Endothelial cell of umbilical vein (primary cell): ENCODE results near the gene EPHB6. TPM values are rescaled to one million over a fixed set of nuclear protein-coding genes. Genes with fewer than 3 reads are reported as not detected.

ENCODE experiments used
- BruUV-seq: library from RNA; stranded (reverse); fragments of 400-500 nt; replicated peaks from 2 replicates; lab custom pipeline; 2021; lab: Mats Ljungman, UMichigan
- CTCF ChIA-PET: fragments of 300-600, 350-600 bp; sonication (Branson Sonifier 250); formaldehyde crosslinking; loops from one replicate; lab custom pipeline; 2021; ENCODE audit warnings: antibody characterized with exemption, inconsistent platforms; lab: Charles Lee
- POLR2A ChIA-PET: fragments of 300-600, 350-600 bp; sonication (Branson Sonifier 250); formaldehyde crosslinking; loops from one replicate; lab custom pipeline; 2021; ENCODE audit warnings: antibody characterized with exemption, inconsistent platforms; lab: Charles Lee
- DNase-seq: peaks from one replicate; pipeline ENCODE4 v3.0.0-alpha.2; 2011; ENCODE audit warnings: low read depth, low spot score
- FAIRE-seq: peaks from 2 replicates; lab custom pipeline; 2011; peaks lifted over from hg19 to GRCh38; lab: Jason Lieb, UNC
- H2AFZ ChIP-seq: 2 replicates; pipeline ENCODE4 v1.6.0; 2012; ENCODE audit warnings: low read depth, low read length, control low read depth, inconsistent platforms
- H3K27ac ChIP-seq: 2 replicates; pipeline ENCODE4 v1.5.1; 2011; ENCODE audit warnings: low read depth, mild to moderate bottlenecking, control low read depth, low read length, moderate library complexity; ENCODE audit not compliant: insufficient read depth
- H3K27me3 ChIP-seq, 2 experiments: 2 replicates each; pipeline versions ENCODE4 v1.6.0 to v1.6.1; 2011; ENCODE audit warnings: low read length in 2 of 2, mixed read lengths in 1 of 2; ENCODE audit not compliant: control insufficient read depth in 2 of 2, insufficient read depth in 2 of 2
- H3K36me3 ChIP-seq, 2 experiments: 2 replicates in 1 of 2; 3 replicates in 1 of 2; pipeline ENCODE4 v1.5.1; 2011; ENCODE audit warnings: low read length in 2 of 2, mild to moderate bottlenecking in 1 of 2, moderate library complexity in 1 of 2; ENCODE audit not compliant: control insufficient read depth in 2 of 2, insufficient read depth in 2 of 2; ENCODE audit errors: extremely low read depth in 1 of 2
- H3K4me1 ChIP-seq: 3 replicates; pipeline ENCODE4 v1.5.1; 2011; ENCODE audit warnings: mild to moderate bottlenecking, low read length; ENCODE audit not compliant: control insufficient read depth, insufficient read depth; ENCODE audit errors: extremely low read depth
- H3K4me2 ChIP-seq: 2 replicates; pipeline ENCODE4 v1.6.1; 2011; ENCODE audit warnings: low read length, control low read depth, mixed read lengths; ENCODE audit not compliant: insufficient read depth
- H3K4me3 ChIP-seq, 3 experiments: fragments of 200-600 bp in 1 of 3; sonication (generic), shearing (Covaris generic) in 1 of 3; replicated peaks in 1 of 3; 2 replicates each; pipeline ENCODE4 v1.5.1; 2011 to 2016; ENCODE audit warnings: control low read depth in 3 of 3, low read length in 3 of 3, mild to moderate bottlenecking in 2 of 3, inconsistent platforms in 1 of 3, low read depth in 1 of 3, moderate library complexity in 1 of 3; ENCODE audit not compliant: insufficient read depth in 1 of 3
- H3K79me2 ChIP-seq: 2 replicates; pipeline ENCODE4 v1.6.0; 2012; ENCODE audit warnings: low read length, inconsistent platforms; ENCODE audit not compliant: control insufficient read depth, insufficient read depth
- H3K9ac ChIP-seq: replicated peaks from 2 replicates; pipeline ENCODE3; 2011; ENCODE audit warnings: low read length, control low read depth; ENCODE audit not compliant: insufficient read depth; ENCODE audit errors: extremely low read depth
- H3K9me1 ChIP-seq: replicated peaks from 3 replicates; pipeline ENCODE4 v1.6.0; 2011; ENCODE audit warnings: mild to moderate bottlenecking, low read length; ENCODE audit not compliant: control insufficient read depth, insufficient read depth; ENCODE audit errors: extremely low read depth
- H3K9me3 ChIP-seq: replicated peaks from 2 replicates; pipeline ENCODE4 v1.5.1; 2012; ENCODE audit warnings: low read length, inconsistent platforms; ENCODE audit not compliant: control insufficient read depth, insufficient read depth
- H4K20me1 ChIP-seq: replicated peaks from 2 replicates; pipeline ENCODE3; 2011; ENCODE audit warnings: mild to moderate bottlenecking, low read length; ENCODE audit not compliant: control insufficient read depth, insufficient read depth; ENCODE audit errors: extremely low read depth
- CTCF ChIP-seq, 2 donors: IDR thresholded peaks; 1 replicate in 1 of 2; 2 replicates in 1 of 2; pipeline ENCODE4 v1.5.1; 2011; ENCODE audit warnings: low read length in 2 of 2, mild to moderate bottlenecking in 2 of 2, moderate library complexity in 2 of 2, control low read depth in 1 of 2, inconsistent platforms in 1 of 2, low read depth in 1 of 2; ENCODE audit not compliant: insufficient read depth in 1 of 2; ENCODE audit errors: extremely low read depth in 1 of 2
- EZH2 ChIP-seq: IDR thresholded peaks from 2 replicates; pipeline ENCODE4 v1.6.1; 2012; ENCODE audit warnings: borderline replicate concordance, low read depth, mild to moderate bottlenecking, moderate library complexity, low read length, inconsistent platforms; ENCODE audit not compliant: severe bottlenecking
- FOS ChIP-seq: IDR thresholded peaks from 2 replicates; pipeline ENCODE4 v1.6.1; 2011; ENCODE audit warnings: mild to moderate bottlenecking, low read length, moderate library complexity, borderline replicate concordance; ENCODE audit not compliant: insufficient read depth
- GATA2 ChIP-seq: IDR thresholded peaks from 2 replicates; pipeline ENCODE4 v1.7.0; 2011; ENCODE audit warnings: low read depth, mild to moderate bottlenecking, moderate library complexity, mixed read lengths, low read length; ENCODE audit not compliant: insufficient read length, insufficient read depth
- JUN ChIP-seq: IDR thresholded peaks from 2 replicates; pipeline ENCODE4 v1.6.1; 2011; ENCODE audit warnings: borderline replicate concordance, low read depth; ENCODE audit not compliant: insufficient read length, insufficient read depth
- MAX ChIP-seq: IDR thresholded peaks from 2 replicates; pipeline ENCODE4 v1.6.1; 2011; ENCODE audit not compliant: insufficient read depth, insufficient read length
- MYC ChIP-seq: IDR thresholded peaks from one replicate; pipeline ENCODE4 v1.6.1; 2011; ENCODE audit warnings: mild to moderate bottlenecking, low read depth, low read length
- POLR2A ChIP-seq: IDR thresholded peaks from 2 replicates; pipeline ENCODE4 v1.6.1; 2012; ENCODE audit warnings: low read depth, mild to moderate bottlenecking, control low read depth, low read length
- POLR2AphosphoS5 ChIP-seq: IDR thresholded peaks from 2 replicates; pipeline ENCODE4 v1.6.1; 2012; ENCODE audit warnings: low read depth, mild to moderate bottlenecking, control low read depth, low read length, moderate library complexity; ENCODE audit not compliant: insufficient read depth
- dilution Hi-C: fragments of 300-500 bp; cut with MboI; formaldehyde crosslinking; loops from one replicate; pipeline ENCODE4 v1.15.0; 2019; ENCODE audit warnings: low sequenced_read_pairs; ENCODE audit not compliant: extremely low pct_ligation_motif_present
- intact Hi-C: fragments of 100-400 bp; cut with micrococcal nuclease; formaldehyde crosslinking; loops from one replicate; pipeline ENCODE4 v1.10.0; 2022
- polyA plus RNA-seq, 4 experiments: library from polyadenylated mRNA; depleted of rRNA in 3 of 4; stranded (reverse) in 3 of 4; unstranded in 1 of 4; fragments of >200 nt; gene quantifications; 2 replicates each; pipeline versions ENCODE4 v1.2.1 to v1.2.3, GENCODE V29; 2011 to 2012; ENCODE audit warnings: missing spikeins in 1 of 4
- total RNA-seq: library from RNA; stranded (reverse); gene quantifications from 2 replicates; pipeline ENCODE4 v1.2.3, GENCODE V29; 2021

The EPHB6 gene
- total and polyA plus RNA-seq, 2 donors (not counting 3 experiments of a cell fraction or from before 2014, with no cell fraction given), result 0.86 to 2.9 TPM

- Histone ChIP-seq H4K20me1 (no peaks in the 10 kb centered on the region), H3K9me1 (no peaks in the 10 kb centered on the region), H3K36me3 (no peaks in the 10 kb centered on the region), H3K79me2 (no peaks in the 10 kb centered on the region), H3K27me3 (peaks cover 0 to 2% of the 10 kb centered on the region in 2 experiments), H3K27ac (no peak overlapping the region), H2AFZ (no peak overlapping the region), H3K4me1 (no peaks in the 10 kb centered on the region), H3K4me2 (no peak overlapping the region), H3K4me3 (no peak overlapping the region), H3K9me3 (no peaks in the 10 kb centered on the region), H3K9ac (no peak overlapping the region)
- no TSS peak for BruUV-seq
- DNase-seq (peak; percentile 42), FAIRE-seq (no peak)
- ChIA-PET POLR2A (no interaction called here), CTCF (interaction anchor here (0.7 to 3.1 kb wide), 20 partner anchors 9 to 365 kb away, joined by 3 to 64 read pairs (median 4); no protein-coding TSS in a partner anchor)
- intact Hi-C loops, result loop anchor here (1.0 to 2.0 kb wide), 3 partner anchors 80 to 334 kb away; no protein-coding TSS in a partner anchor
- TF ChIP-seq CTCF (IDR thresholded peaks at IDR 0.05; ENCODE audit: extremely low read depth in 1 of 2, insufficient read depth in 1 of 2, low read depth in 1 of 2, low read length in 2 of 2), result peak; percentile 76 to 83
- no peak for TF ChIP-seq POLR2A
- dilution Hi-C loops, result no loop called here
These were observed 26.1 kb downstream of the EPHB6 start for GRCh38 chr7:142880876-142881505.

- Histone ChIP-seq H3K27ac (no peak overlapping the region), H2AFZ (no peak overlapping the region), H4K20me1 (no peaks in the 10 kb centered on the region), H3K27me3 (peaks cover 0 to 2% of the 10 kb centered on the region in 2 experiments), H3K9me3 (no peaks in the 10 kb centered on the region), H3K9me1 (no peaks in the 10 kb centered on the region), H3K36me3 (no peaks in the 10 kb centered on the region), H3K4me1 (no peaks in the 10 kb centered on the region), H3K79me2 (no peaks in the 10 kb centered on the region), H3K4me3 (no peak overlapping the region), H3K9ac (no peak overlapping the region), H3K4me2 (no peak overlapping the region)
- POLR2A ChIA-PET, result no interaction called here
- intact Hi-C loops (loop anchor here (1.0 to 2.0 kb wide), 3 partner anchors 79 to 334 kb away; no protein-coding TSS in a partner anchor), dilution Hi-C loops (no loop called here)
- CTCF ChIA-PET, result interaction anchor here (1.0 to 3.1 kb wide), 19 partner anchors 9 to 366 kb away, joined by 3 to 64 read pairs (median 4); no protein-coding TSS in a partner anchor
- DNase-seq, result no peak
- no TSS peak for BruUV-seq
- FAIRE-seq, result no peak
- TF ChIP-seq EZH2 (no peak), MAX (no peak), MYC (no peak), CTCF (IDR thresholded peaks at IDR 0.05; ENCODE audit: extremely low read depth in 1 of 2, insufficient read depth in 1 of 2, low read depth in 1 of 2, low read length in 2 of 2) (no peak), FOS (no peak), POLR2A (no peak), JUN (no peak), POLR2AphosphoS5 (no peak), GATA2 (no peak)
These were observed 26.9 kb downstream of the EPHB6 start for GRCh38 chr7:142881586-142882337.
